ENCODE measurements around the gene C16orf54. TPM values are rescaled to one million over a fixed set of nuclear protein-coding genes. Genes with fewer than 3 reads are reported as not detected.

Gene C16orf54
- total RNA-seq, 1 experiment from 2014 or later = not detected

GRCh38 chr16:29738514-29738913 lies 7.3 kb downstream of the C16orf54 start:
- DNase-seq = peak; percentile 38

GRCh38 chr16:29737713-29738112 lies 8.1 kb downstream of the C16orf54 start:
- no peak overlapping the region for H3K27ac Mint-ChIP-seq (ENCODE audit: unreplicated experiment)

More at GRCh38 chr16:29738514-29738913, 7.3 kb downstream of the C16orf54 start:
- no peaks in the 10 kb centered on the region for H3K9me3 Mint-ChIP-seq (ENCODE audit: low read depth, unreplicated experiment)
- CTCF ChIA-PET = interaction anchor here (0.7 to 1.1 kb wide), 4 partner anchors 16 to 1477 kb away, joined by 3 to 4 read pairs (median 4); no protein-coding TSS in a partner anchor
- peaks cover 13% of the 10 kb centered on the region for H3K4me1 Mint-ChIP-seq (ENCODE audit: low read depth, unreplicated experiment)
- H3K27me3 Mint-ChIP-seq (ENCODE audit: unreplicated experiment) = peaks cover 23% of the 10 kb centered on the region
- no peak for TF ChIP-seq CTCF (IDR thresholded peaks at IDR 0.05; ENCODE audit: unreplicated experiment)
- no peak overlapping the region for H3K4me3 Mint-ChIP-seq (ENCODE audit: low read depth, unreplicated experiment)
- intact Hi-C loops (cut with micrococcal nuclease; ENCODE audit: unreplicated experiment) = no loop called here
- BruUV-seq (replicated peaks) = no TSS peak
- H3K27ac Mint-ChIP-seq (ENCODE audit: unreplicated experiment) = no peak overlapping the region
- no peaks in the 10 kb centered on the region for H3K36me3 Mint-ChIP-seq (ENCODE audit: insufficient read depth, unreplicated experiment)

GRCh38 chr16:29736764-29737163 lies 9.0 kb downstream of the C16orf54 start:
- intact Hi-C loops (cut with micrococcal nuclease; ENCODE audit: unreplicated experiment) = no loop called here
- no peak for DNase-seq
- CTCF ChIA-PET = no interaction called here
- TF ChIP-seq CTCF (IDR thresholded peaks at IDR 0.05; ENCODE audit: unreplicated experiment) = no peak
- no peaks in the 10 kb centered on the region for H3K36me3 Mint-ChIP-seq (ENCODE audit: insufficient read depth, unreplicated experiment)
- H3K4me1 Mint-ChIP-seq (ENCODE audit: low read depth, unreplicated experiment) = peaks cover 13% of the 10 kb centered on the region
- H3K9me3 Mint-ChIP-seq (ENCODE audit: low read depth, unreplicated experiment) = no peaks in the 10 kb centered on the region
- H3K27ac Mint-ChIP-seq (ENCODE audit: unreplicated experiment) = no peak overlapping the region
- peaks cover 23% of the 10 kb centered on the region for H3K27me3 Mint-ChIP-seq (ENCODE audit: unreplicated experiment)
- no peak overlapping the region for H3K4me3 Mint-ChIP-seq (ENCODE audit: low read depth, unreplicated experiment)
- BruUV-seq (replicated peaks) = no TSS peak

More at GRCh38 chr16:29737713-29738112, 8.1 kb downstream of the C16orf54 start:
- Mint-ChIP-seq H3K4me3 (ENCODE audit: low read depth, unreplicated experiment) (no peak overlapping the region), H3K4me1 (ENCODE audit: low read depth, unreplicated experiment) (peaks cover 13% of the 10 kb centered on the region), H3K36me3 (ENCODE audit: insufficient read depth, unreplicated experiment) (no peaks in the 10 kb centered on the region), H3K9me3 (ENCODE audit: low read depth, unreplicated experiment) (no peaks in the 10 kb centered on the region), H3K27me3 (ENCODE audit: unreplicated experiment) (peaks cover 23% of the 10 kb centered on the region)
- no peak for TF ChIP-seq CTCF (IDR thresholded peaks at IDR 0.05; ENCODE audit: unreplicated experiment)
- BruUV-seq (replicated peaks) = no TSS peak
- CTCF ChIA-PET = no interaction called here
- no peak for DNase-seq
- intact Hi-C loops (cut with micrococcal nuclease; ENCODE audit: unreplicated experiment) = no loop called here

GRCh38 chr16:29736112-29736511 lies 9.7 kb downstream of the C16orf54 start:
- Mint-ChIP-seq H3K9me3 (ENCODE audit: low read depth, unreplicated experiment) (no peaks in the 10 kb centered on the region), H3K36me3 (ENCODE audit: insufficient read depth, unreplicated experiment) (no peaks in the 10 kb centered on the region), H3K4me3 (ENCODE audit: low read depth, unreplicated experiment) (no peak overlapping the region), H3K4me1 (ENCODE audit: low read depth, unreplicated experiment) (peaks cover 13% of the 10 kb centered on the region), H3K27me3 (ENCODE audit: unreplicated experiment) (peaks cover 23% of the 10 kb centered on the region), H3K27ac (ENCODE audit: unreplicated experiment) (no peak overlapping the region)
- no peak for TF ChIP-seq CTCF (IDR thresholded peaks at IDR 0.05; ENCODE audit: unreplicated experiment)
- no TSS peak for BruUV-seq (replicated peaks)
- intact Hi-C loops (cut with micrococcal nuclease; ENCODE audit: unreplicated experiment) = no loop called here
- CTCF ChIA-PET = interaction anchor here (0.6 kb wide), 1 partner anchor 51 kb away, joined by 3 read pairs; no protein-coding TSS in a partner anchor
- no peak for DNase-seq

Data from Calu3 (cell line).